ENCODE results near the gene SLAMF7. TPM values are rescaled to one million over a fixed set of nuclear protein-coding genes. Genes with fewer than 3 reads are reported as not detected.

The SLAMF7 gene
- total and polyA plus RNA-seq, 11 donors: 0.21 to 28.0 (median 0.34) TPM; not detected in 4

DNA sequence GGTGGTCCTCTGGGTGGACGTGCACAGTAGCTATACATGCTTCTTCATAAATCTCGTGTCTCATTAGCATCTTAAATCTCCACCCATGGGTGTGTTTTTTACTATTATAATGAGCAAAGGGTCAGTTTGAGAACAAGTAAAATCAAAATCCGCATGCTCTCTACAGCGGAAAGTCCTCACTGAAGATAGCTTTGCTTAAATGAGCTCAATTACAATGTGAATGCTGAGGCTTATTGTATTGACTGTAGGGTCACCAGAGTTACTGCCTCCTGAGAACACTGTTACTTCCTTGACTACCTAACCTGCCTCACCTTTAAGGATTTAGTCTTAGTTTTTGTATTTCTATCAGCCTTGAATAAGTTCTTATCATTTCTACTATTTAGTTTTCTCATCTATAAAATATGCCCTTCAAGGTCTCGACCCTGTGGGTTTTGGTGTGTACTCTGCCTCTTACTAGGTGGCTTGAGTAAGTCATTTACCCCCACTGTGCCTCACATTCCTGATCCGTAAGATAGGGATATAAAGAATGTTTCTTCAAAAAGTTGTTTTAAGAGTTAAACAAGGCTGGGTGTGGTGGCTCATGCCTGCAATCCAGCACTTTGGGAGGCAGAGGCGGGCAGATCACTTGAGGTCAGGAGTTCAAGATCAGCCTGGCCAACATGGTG lies 7.9 kb downstream of the SLAMF7 start:
- Histone ChIP-seq H3K27me3 (peaks cover 0 to 18% (median 0%) of the 10 kb centered on the region in 9 donors), H3K4me1 (peaks cover 0 to 43% (median 0%) of the 10 kb centered on the region in 12 donors), H3K36me3 (peaks cover 0 to 4% (median 0%) of the 10 kb centered on the region in 9 donors), H3K4me3 (no peak overlapping the region), H3K9me3 (no peaks in the 10 kb centered on the region), H3K27ac (no peak overlapping the region)
- ATAC-seq (no peak), DNase-seq (no peak)
- TF ChIP-seq, protein P1, sequence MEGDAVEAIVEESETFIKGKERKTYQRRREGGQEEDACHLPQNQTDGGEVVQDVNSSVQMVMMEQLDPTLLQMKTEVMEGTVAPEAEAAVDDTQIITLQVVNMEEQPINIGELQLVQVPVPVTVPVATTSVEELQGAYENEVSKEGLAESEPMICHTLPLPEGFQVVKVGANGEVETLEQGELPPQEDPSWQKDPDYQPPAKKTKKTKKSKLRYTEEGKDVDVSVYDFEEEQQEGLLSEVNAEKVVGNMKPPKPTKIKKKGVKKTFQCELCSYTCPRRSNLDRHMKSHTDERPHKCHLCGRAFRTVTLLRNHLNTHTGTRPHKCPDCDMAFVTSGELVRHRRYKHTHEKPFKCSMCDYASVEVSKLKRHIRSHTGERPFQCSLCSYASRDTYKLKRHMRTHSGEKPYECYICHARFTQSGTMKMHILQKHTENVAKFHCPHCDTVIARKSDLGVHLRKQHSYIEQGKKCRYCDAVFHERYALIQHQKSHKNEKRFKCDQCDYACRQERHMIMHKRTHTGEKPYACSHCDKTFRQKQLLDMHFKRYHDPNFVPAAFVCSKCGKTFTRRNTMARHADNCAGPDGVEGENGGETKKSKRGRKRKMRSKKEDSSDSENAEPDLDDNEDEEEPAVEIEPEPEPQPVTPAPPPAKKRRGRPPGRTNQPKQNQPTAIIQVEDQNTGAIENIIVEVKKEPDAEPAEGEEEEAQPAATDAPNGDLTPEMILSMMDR (IDR thresholded peaks at IDR 0.05): no peak
- TF ChIP-seq POLR2A (IDR thresholded peaks at IDR 0.05): no peak
- WGBS, 4 donors: 81 to 88% (median 86%) methylated on average over 7 of the region's 7 CpGs
- intact Hi-C loops (cut with DNase I): no loop called here

DNA sequence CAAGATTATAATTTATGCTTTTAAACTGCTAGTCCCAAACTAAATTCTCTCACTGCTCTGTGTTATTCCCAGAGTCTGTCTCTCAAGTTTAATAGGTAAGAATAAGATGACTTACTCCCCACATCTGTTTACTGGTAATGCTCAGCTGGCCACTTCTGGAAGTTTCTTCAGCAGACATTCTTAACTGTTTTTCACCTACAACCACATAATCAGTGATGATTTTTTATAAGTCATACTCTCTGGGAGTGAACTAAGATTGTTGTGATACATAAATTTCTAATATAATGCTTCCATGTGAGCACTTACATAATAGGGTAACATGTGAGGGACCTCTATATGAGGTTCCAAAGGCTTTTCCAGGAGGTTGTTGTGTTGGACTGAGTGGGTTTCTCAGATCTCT lies 8.7 kb downstream of the SLAMF7 start:
- DNase-seq (no peak), ATAC-seq (no peak)
- Histone ChIP-seq H3K27ac (no peak overlapping the region), H3K9me3 (no peaks in the 10 kb centered on the region), H3K36me3 (peaks cover 0 to 4% (median 0%) of the 10 kb centered on the region in 9 donors), H3K27me3 (peaks cover 0 to 18% (median 0%) of the 10 kb centered on the region in 9 donors), H3K4me1 (peaks cover 0 to 40% (median 0%) of the 10 kb centered on the region in 12 donors), H3K4me3 (no peak overlapping the region)
- no peak for TF ChIP-seq POLR2A (IDR thresholded peaks at IDR 0.05)
- TF ChIP-seq, protein P1 (IDR thresholded peaks at IDR 0.05): no peak
- intact Hi-C loops (cut with DNase I): no loop called here

DNA sequence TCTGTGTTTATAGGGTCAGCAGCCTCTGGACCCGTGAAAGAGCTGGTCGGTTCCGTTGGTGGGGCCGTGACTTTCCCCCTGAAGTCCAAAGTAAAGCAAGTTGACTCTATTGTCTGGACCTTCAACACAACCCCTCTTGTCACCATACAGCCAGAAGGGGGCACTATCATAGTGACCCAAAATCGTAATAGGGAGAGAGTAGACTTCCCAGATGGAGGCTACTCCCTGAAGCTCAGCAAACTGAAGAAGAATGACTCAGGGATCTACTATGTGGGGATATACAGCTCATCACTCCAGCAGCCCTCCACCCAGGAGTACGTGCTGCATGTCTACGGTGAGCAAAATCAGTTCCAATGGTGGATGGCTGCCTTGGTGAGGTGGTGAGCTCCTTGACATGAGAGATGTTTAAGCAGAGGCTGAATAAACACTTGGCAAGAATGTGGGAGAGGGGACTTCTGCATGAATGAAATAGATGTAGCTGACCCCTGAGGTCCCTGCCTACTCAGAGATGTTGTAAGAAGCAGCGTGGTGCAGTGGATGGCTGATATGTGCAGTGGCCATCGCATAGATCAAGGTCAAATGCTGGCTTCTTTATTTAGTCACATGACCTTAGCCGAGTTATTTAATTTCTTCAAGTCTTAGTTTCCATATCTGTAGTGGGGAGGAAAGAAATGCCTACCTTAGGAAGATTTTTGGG lies 9.3 kb downstream of the SLAMF7 start:
- ATAC-seq (no peak), DNase-seq (no peak)
- H3K27ac ChIP-seq: no peak overlapping the region
- TF ChIP-seq POLR2A (IDR thresholded peaks at IDR 0.05): no peak
- TF ChIP-seq, protein P1 (IDR thresholded peaks at IDR 0.05): peak in 1 of 12 donors; percentile 21
- peaks cover 0 to 4% (median 0%) of the 10 kb centered on the region in 9 donors for H3K36me3 ChIP-seq
- 85 to 91% (median 87%) methylated on average over 10 of the region's 10 CpGs for WGBS, 4 donors
- peaks cover 0 to 18% (median 0%) of the 10 kb centered on the region in 9 donors for H3K27me3 ChIP-seq
- intact Hi-C loops (cut with DNase I): no loop called here
- H3K4me1 ChIP-seq: peaks cover 0 to 34% (median 0%) of the 10 kb centered on the region in 12 donors
- no peaks in the 10 kb centered on the region for H3K9me3 ChIP-seq
- no peak overlapping the region for H3K4me3 ChIP-seq

DNA sequence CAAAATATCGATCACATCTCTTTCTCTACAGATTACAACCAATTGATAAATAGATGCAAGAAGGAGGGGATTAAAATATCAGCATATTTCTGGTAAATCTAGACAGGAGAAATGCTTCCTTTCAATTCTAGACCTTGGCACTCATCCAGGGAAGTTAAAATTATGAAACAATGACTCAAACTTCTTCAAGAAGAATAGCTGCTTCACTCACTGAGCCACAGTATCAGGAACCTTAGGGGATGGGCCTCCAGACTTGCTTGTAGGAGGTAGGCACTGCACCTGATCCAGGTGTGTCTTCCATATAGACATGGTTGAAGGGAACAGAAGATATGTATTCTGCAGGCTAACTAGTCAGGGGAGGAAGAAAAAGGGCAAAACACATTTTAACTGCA lies 9.8 kb downstream of the SLAMF7 start:
- intact Hi-C loops (cut with DNase I): no loop called here
- 86 to 95% (median 89%) methylated on average over 1 of the region's 1 CpG for WGBS, 4 donors
- TF ChIP-seq, protein P1 (IDR thresholded peaks at IDR 0.05): no peak
- no peak for TF ChIP-seq POLR2A (IDR thresholded peaks at IDR 0.05)

More for the DNA sequence above, 9.8 kb downstream of the SLAMF7 start:
- Histone ChIP-seq H3K27me3 (peaks cover 0 to 18% (median 0%) of the 10 kb centered on the region in 9 donors), H3K4me1 (peaks cover 0 to 29% (median 0%) of the 10 kb centered on the region in 12 donors), H3K36me3 (peaks cover 0 to 4% (median 0%) of the 10 kb centered on the region in 9 donors), H3K4me3 (no peak overlapping the region), H3K27ac (no peak overlapping the region), H3K9me3 (no peaks in the 10 kb centered on the region)
- ATAC-seq (no peak), DNase-seq (no peak)

Measured in heart left ventricle (tissue), 16 donors.